ENCODE results near the gene SLC25A29.

DNA sequence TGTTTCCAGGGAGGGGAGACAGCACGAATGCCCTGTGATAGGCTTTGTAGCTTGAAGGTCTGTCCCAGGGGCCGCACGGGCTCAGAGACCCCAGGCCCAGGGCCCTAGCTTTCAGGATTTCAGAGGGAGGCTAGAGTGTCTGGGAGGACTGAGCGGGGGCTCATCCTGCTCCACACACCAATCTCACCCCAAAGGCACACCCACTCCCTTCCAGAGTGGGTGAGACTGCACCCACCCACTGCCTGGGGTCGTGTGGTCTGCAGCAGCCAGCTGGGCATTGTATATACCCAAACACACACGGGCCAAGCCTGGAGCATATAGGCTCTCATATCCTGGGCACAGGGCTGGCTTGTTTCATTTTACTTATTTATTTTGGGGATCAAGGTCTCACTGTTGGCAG, 11.1 kb upstream of the SLC25A29 start:
- TF ChIP-seq, protein P1, sequence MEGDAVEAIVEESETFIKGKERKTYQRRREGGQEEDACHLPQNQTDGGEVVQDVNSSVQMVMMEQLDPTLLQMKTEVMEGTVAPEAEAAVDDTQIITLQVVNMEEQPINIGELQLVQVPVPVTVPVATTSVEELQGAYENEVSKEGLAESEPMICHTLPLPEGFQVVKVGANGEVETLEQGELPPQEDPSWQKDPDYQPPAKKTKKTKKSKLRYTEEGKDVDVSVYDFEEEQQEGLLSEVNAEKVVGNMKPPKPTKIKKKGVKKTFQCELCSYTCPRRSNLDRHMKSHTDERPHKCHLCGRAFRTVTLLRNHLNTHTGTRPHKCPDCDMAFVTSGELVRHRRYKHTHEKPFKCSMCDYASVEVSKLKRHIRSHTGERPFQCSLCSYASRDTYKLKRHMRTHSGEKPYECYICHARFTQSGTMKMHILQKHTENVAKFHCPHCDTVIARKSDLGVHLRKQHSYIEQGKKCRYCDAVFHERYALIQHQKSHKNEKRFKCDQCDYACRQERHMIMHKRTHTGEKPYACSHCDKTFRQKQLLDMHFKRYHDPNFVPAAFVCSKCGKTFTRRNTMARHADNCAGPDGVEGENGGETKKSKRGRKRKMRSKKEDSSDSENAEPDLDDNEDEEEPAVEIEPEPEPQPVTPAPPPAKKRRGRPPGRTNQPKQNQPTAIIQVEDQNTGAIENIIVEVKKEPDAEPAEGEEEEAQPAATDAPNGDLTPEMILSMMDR (IDR thresholded peaks at IDR 0.05; ENCODE audit: borderline replicate concordance, extremely low read depth, low read length, poor library complexity, severe bottlenecking) = no peak
- no peak for TF ChIP-seq EZH2 (IDR thresholded peaks at IDR 0.05; ENCODE audit: borderline replicate concordance, low read depth, low read length, severe bottlenecking)

Data from DND-41 (cell line).